ENCODE measurements around the gene TAF6. TPM values are rescaled to one million over a fixed set of nuclear protein-coding genes. Genes with fewer than 3 reads are reported as not detected.

TAF6 gene
- total and polyA plus RNA-seq, 9 of the 15 experiments (the other 6 are each of a cell fraction or from before 2014, with no cell fraction given): 0.78 to 78.7 (median 21.3) TPM

GRCh38 chr7:100167912-100168323 is 48.8 kb upstream of the TAF6 start (continued):
- TF ChIP-seq ZBTB43 (CRISPR knock-in tag; IDR thresholded peaks at IDR 0.05) (no peak), TARDBP (IDR thresholded peaks at IDR 0.05) (no peak), ZNF217 (CRISPR knock-in tag; IDR thresholded peaks at IDR 0.05) (no peak), FOXO4 (CRISPR knock-in tag; IDR thresholded peaks at IDR 0.05) (no peak), THRB (CRISPR knock-in tag; conservative IDR thresholded peaks at IDR 0.05) (peak; percentile 85; the same call in 1 of the 2 replicates), ZMIZ1 (IDR thresholded peaks at IDR 0.05; ENCODE audit: low read depth in 2 of 2, low read length in 2 of 2) (no peak), SIRT6 (IDR thresholded peaks at IDR 0.05; ENCODE audit: low read depth, low read length) (no peak), BRD9 (IDR thresholded peaks at IDR 0.05; ENCODE audit: low read depth, partially characterized antibody) (peak; percentile 95), ZNF644 (tag; IDR thresholded peaks at IDR 0.05; ENCODE audit: low read depth) (no peak), ESRRA (IDR thresholded peaks at IDR 0.05; ENCODE audit: borderline replicate concordance, low read depth) (peak; percentile 56; the same call in 1 of the 2 replicates), NFE2 (IDR thresholded peaks at IDR 0.05; ENCODE audit: low read depth) (no peak), DIDO1 (tag; IDR thresholded peaks at IDR 0.05; ENCODE audit: low read depth) (0 out of 2 replicates have a peak, but pooled peaks have one; percentile 50), ZNF165 (CRISPR knock-in tag; IDR thresholded peaks at IDR 0.05; ENCODE audit: borderline replicate concordance) (no peak), PHB2 (IDR thresholded peaks at IDR 0.05; ENCODE audit: low read depth) (peak; percentile 7; the same call in 1 of the 2 replicates), MIER1 (IDR thresholded peaks at IDR 0.05; ENCODE audit: low read depth) (0 out of 2 replicates have a peak, but pooled peaks have one; percentile 74), ZC3H8 (IDR thresholded peaks at IDR 0.05) (no peak), SUPT5H (IDR thresholded peaks at IDR 0.05) (0 out of 2 replicates have a peak, but pooled peaks have one; percentile 21), FOXJ2 (tag; IDR thresholded peaks at IDR 0.05) (peak; percentile 96), MEF2A (IDR thresholded peaks at IDR 0.05; ENCODE audit: control insufficient read depth, low read depth, low read length) (no peak), HDAC1 (IDR thresholded peaks at IDR 0.05) (peak; percentile 58 to 98; a peak in 3 of 4 replicates), RAD51 (IDR thresholded peaks at IDR 0.05; ENCODE audit: borderline replicate concordance, low read depth) (peak; percentile 30; the same call in 1 of the 2 replicates), ZNF143 (CRISPR knock-in tag; IDR thresholded peaks at IDR 0.05) (peak; percentile 23; the same call in 1 of the 2 replicates), ZFX (CRISPR knock-in tag; IDR thresholded peaks at IDR 0.05) (no peak), BCOR (IDR thresholded peaks at IDR 0.05) (peak; percentile 96)

Data from K562 (cell line).